Ramos (cell line): ENCODE results near the gene RAD23A.
"Not testable (repeated sequence)": the region's sequence is repeated elsewhere in the genome, so short reads cannot be mapped to it uniquely, and the experiment has no call there.

ENCODE experiments used
- in situ Hi-C: fragments of 300-500 bp; cut with MboI; formaldehyde crosslinking; loops from one replicate; pipeline ENCODE4 v1.14.3; 2022; ENCODE audit warnings: low sequenced_read_pairs; ENCODE audit not compliant: unreplicated experiment

Gene RAD23A

GRCh38 chr19:12953799-12954611 lies 8.3 kb downstream of the RAD23A start:
- in situ Hi-C loops, result no loop called here

- in situ Hi-C loops, result no loop called here
Observed at GRCh38 chr19:12954612-12954962, 8.9 kb downstream of the RAD23A start.

GRCh38 chr19:12955575-12955974 lies 9.9 kb downstream of the RAD23A start:
- in situ Hi-C loops, result not testable (repeated sequence)

- in situ Hi-C loops, result no loop called here
Observed at GRCh38 chr19:12955996-12956395, 10.3 kb downstream of the RAD23A start.

- in situ Hi-C loops, result no loop called here
Observed at GRCh38 chr19:12956446-12957388, 11.1 kb downstream of the RAD23A start, which contains the start of gene GADD45GIP1. Gene GADD45GIP1, minus strand, starts transcription at chr19:12957223. Its CDS starts 11 bp downstream, at chr19:12957212.

GRCh38 chr19:12957389-12957952 lies 11.8 kb downstream of the RAD23A start:
- in situ Hi-C loops, result not testable (repeated sequence)

GRCh38 chr19:12959481-12959880 lies 13.8 kb downstream of the RAD23A start:
- in situ Hi-C loops, result no loop called here

GRCh38 chr19:12965017-12965811 lies 19.6 kb downstream of the RAD23A start:
- in situ Hi-C loops, result no loop called here

GRCh38 chr19:12965812-12966135 lies 20.1 kb downstream of the RAD23A start:
- in situ Hi-C loops, result no loop called here

GRCh38 chr19:12967907-12968306 lies 22.2 kb downstream of the RAD23A start:
- in situ Hi-C loops, result no loop called here

GRCh38 chr19:12969292-12969988 lies 23.8 kb downstream of the RAD23A start, which contains the start of gene DAND5:
Gene DAND5, plus strand, starts transcription at chr19:12969576. Its CDS starts 85 bp downstream, at chr19:12969661.
- in situ Hi-C loops, result no loop called here

- in situ Hi-C loops, result loop anchor here (10.0 kb wide), 1 partner anchor 295 kb away; no protein-coding TSS in a partner anchor
Observed at GRCh38 chr19:12970070-12970820, 24.6 kb downstream of the RAD23A start.

- in situ Hi-C loops, result loop anchor here (10.0 kb wide), 1 partner anchor 292 kb away; no protein-coding TSS in a partner anchor
Observed at GRCh38 chr19:12973236-12973635, 27.6 kb downstream of the RAD23A start.

- in situ Hi-C loops, result loop anchor here (10.0 kb wide), 1 partner anchor 290 kb away; no protein-coding TSS in a partner anchor
Observed at GRCh38 chr19:12974301-12975220, 28.9 kb downstream of the RAD23A start.

GRCh38 chr19:12975221-12975741 lies 29.6 kb downstream of the RAD23A start:
- in situ Hi-C loops, result loop anchor here (10.0 kb wide), 1 partner anchor 290 kb away; no protein-coding TSS in a partner anchor

GRCh38 chr19:12976109-12976508 lies 30.4 kb downstream of the RAD23A start:
- in situ Hi-C loops, result loop anchor here (10.0 kb wide), 1 partner anchor 289 kb away; no protein-coding TSS in a partner anchor

GRCh38 chr19:12979974-12980373 lies 34.3 kb downstream of the RAD23A start:
- in situ Hi-C loops, result loop anchor here (5.0 to 10.0 kb wide), 2 partner anchors 112 to 285 kb away; no protein-coding TSS in a partner anchor
